ENCODE data around the gene COL2A1.

GRCh38 chr12:48053122-48053521, 48.8 kb upstream of the COL2A1 start:
- TF ChIP-seq CTCF (IDR thresholded peaks at IDR 0.05) (no peak), EZH2 (IDR thresholded peaks at IDR 0.05) (no peak)

All from neural progenitor cell (in vitro differentiated cells).